Thyroid gland (tissue), 4 donors: ENCODE results near the gene RIC8A. TPM values are rescaled to one million over a fixed set of nuclear protein-coding genes. Genes with fewer than 3 reads are reported as not detected.

Experiments used
- DNase-seq, 2 donors: peaks; one replicate each; pipeline ENCODE4 v3.0.0-alpha.2; 2019
- H3K27ac ChIP-seq, 3 donors: fragments of 200-600 bp; sonication (generic); 1 replicate in 2 of 3; 2 replicates in 1 of 3; pipeline ENCODE4 v1.5.1; 2016 to 2019; ENCODE audit warnings: mild to moderate bottlenecking in 1 of 3, moderate library complexity in 1 of 3
- H3K27me3 ChIP-seq: fragments of 200-600 bp; sonication (generic); one replicate; pipeline ENCODE4 v1.5.1; 2019
- H3K36me3 ChIP-seq, 2 donors: fragments of 200-600 bp; sonication (generic); one replicate each; pipeline ENCODE4 v1.5.1; 2016 to 2019
- H3K4me1 ChIP-seq, 2 donors: fragments of 200-600 bp; sonication (generic); one replicate each; pipeline ENCODE4 v1.5.1; 2017 to 2019
- H3K4me3 ChIP-seq, 3 donors: fragments of 200-600 bp; sonication (generic); replicated peaks in 1 of 3; 1 replicate in 2 of 3; 2 replicates in 1 of 3; pipeline ENCODE4 v1.5.1; 2016; ENCODE audit warnings: mild to moderate bottlenecking in 1 of 3
- H3K9me3 ChIP-seq: fragments of 200-600 bp; sonication (generic); one replicate; pipeline ENCODE4 v1.5.1; 2017
- POLR2A ChIP-seq, 2 donors: fragments of 450-650 bp; IDR thresholded peaks; one replicate each; pipeline ENCODE4 v1.6.1; 2017; ENCODE audit warnings: antibody characterized with exemption in 2 of 2, mild to moderate bottlenecking in 2 of 2, moderate library complexity in 1 of 2
- WGBS, 2 donors: methylation state at CpG; one replicate each; pipeline ENCODE4 v1.1.5; 2017; 5-methylcytosine and 5-hydroxymethylcytosine counted together
- intact Hi-C: fragments of 100-400 bp; cut with DNase I; formaldehyde crosslinking; loops from one replicate; pipeline ENCODE4 v1.15.1; 2023
- total RNA-seq, 4 donors: library from RNA; depleted of rRNA; stranded (reverse); fragments of >200 nt; gene quantifications; one replicate each; pipeline ENCODE4 v1.2.3, GENCODE V29; 2016
- TF ChIP-seq, protein P1 (sequence below), 6 experiments: fragments of 200-600 bp in 3 of 6; fragments of 450-650 bp in 3 of 6; sonication (generic) in 3 of 6; IDR thresholded peaks; one replicate each; pipeline ENCODE4 v1.5.1; 2016 to 2019; ENCODE audit warnings: antibody characterized with exemption in 6 of 6, mild to moderate bottlenecking in 2 of 6, inconsistent platforms in 1 of 6, moderate library complexity in 1 of 6

Gene RIC8A
- total RNA-seq, 4 donors from 2014 or later = 65.8 to 128 (median 99.8) TPM

- no peak for DNase-seq
- Histone ChIP-seq H3K9me3 (no peaks in the 10 kb centered on the region), H3K4me1 (peaks cover 9 to 15% of the 10 kb centered on the region in 2 donors), H3K27ac (no peak overlapping the region), H3K36me3 (peaks cover 10 to 16% of the 10 kb centered on the region in 2 donors), H3K27me3 (no peaks in the 10 kb centered on the region), H3K4me3 (no peak overlapping the region)
- TF ChIP-seq POLR2A (IDR thresholded peaks at IDR 0.05) = no peak
- TF ChIP-seq, protein P1, sequence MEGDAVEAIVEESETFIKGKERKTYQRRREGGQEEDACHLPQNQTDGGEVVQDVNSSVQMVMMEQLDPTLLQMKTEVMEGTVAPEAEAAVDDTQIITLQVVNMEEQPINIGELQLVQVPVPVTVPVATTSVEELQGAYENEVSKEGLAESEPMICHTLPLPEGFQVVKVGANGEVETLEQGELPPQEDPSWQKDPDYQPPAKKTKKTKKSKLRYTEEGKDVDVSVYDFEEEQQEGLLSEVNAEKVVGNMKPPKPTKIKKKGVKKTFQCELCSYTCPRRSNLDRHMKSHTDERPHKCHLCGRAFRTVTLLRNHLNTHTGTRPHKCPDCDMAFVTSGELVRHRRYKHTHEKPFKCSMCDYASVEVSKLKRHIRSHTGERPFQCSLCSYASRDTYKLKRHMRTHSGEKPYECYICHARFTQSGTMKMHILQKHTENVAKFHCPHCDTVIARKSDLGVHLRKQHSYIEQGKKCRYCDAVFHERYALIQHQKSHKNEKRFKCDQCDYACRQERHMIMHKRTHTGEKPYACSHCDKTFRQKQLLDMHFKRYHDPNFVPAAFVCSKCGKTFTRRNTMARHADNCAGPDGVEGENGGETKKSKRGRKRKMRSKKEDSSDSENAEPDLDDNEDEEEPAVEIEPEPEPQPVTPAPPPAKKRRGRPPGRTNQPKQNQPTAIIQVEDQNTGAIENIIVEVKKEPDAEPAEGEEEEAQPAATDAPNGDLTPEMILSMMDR (IDR thresholded peaks at IDR 0.05) = no peak
- intact Hi-C loops = loop anchor here (5.0 to 10.0 kb wide), 5 partner anchors 34 to 302 kb away; partner anchors contain the start of genes B4GALNT4, PGGHG, PSMD13 and PTDSS2
- 91 to 93% methylated on average over 7 of the region's 7 CpGs for WGBS, 2 donors
These were observed 4.2 kb upstream of the RIC8A start for GRCh38 chr11:203056-203944.

DNA sequence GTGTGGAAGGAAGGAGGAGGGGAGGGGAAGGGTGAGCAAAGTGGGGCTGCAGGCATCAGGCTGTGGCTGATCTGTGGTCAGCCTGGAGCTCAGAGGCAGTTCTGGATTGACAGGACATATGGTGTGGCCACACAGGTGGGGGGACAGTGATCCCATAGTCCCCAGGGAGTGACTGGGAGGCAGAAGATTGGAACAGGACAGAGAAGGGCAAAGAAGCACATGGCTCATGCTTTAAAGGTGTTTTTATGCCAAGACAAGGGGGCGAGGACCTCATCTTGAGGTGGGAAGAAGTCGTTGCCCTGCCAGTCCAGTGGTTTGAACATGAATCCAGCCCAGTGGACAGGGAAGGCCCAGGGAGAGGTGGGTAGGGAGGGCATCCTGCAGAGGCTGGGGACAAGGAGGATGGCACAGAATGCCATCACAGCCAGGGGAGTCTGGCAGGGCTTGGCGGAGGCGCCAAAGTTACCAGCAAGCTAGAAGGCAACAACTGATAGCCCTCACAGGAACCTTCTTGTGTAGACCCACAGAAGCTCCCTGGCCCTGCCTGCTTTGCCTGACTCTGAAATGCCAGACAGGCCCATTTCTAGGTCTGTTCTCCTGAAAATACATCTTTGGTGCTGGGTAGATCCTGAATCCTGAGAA lies 3.4 kb upstream of the RIC8A start:
- Histone ChIP-seq H3K36me3 (peaks cover 10 to 16% of the 10 kb centered on the region in 2 donors), H3K9me3 (no peaks in the 10 kb centered on the region), H3K27ac (no peak overlapping the region), H3K4me1 (peaks cover 9 to 16% of the 10 kb centered on the region in 2 donors), H3K4me3 (no peak overlapping the region), H3K27me3 (no peaks in the 10 kb centered on the region)
- intact Hi-C loops = loop anchor here (5.0 to 10.0 kb wide), 5 partner anchors 33 to 301 kb away; partner anchors contain the start of genes B4GALNT4, PGGHG, PSMD13 and PTDSS2
- DNase-seq = no peak
- 94 to 95% methylated on average over 4 of the region's 4 CpGs for WGBS, 2 donors
- TF ChIP-seq POLR2A (IDR thresholded peaks at IDR 0.05) = no peak
- TF ChIP-seq, protein P1 (IDR thresholded peaks at IDR 0.05) = no peak

- intact Hi-C loops = loop anchor here (5.0 to 10.0 kb wide), 5 partner anchors 33 to 300 kb away; partner anchors contain the start of genes B4GALNT4, PGGHG, PSMD13 and PTDSS2
- Histone ChIP-seq H3K4me1 (peaks cover 15 to 22% of the 10 kb centered on the region in 2 donors), H3K4me3 (no peak overlapping the region), H3K27me3 (no peaks in the 10 kb centered on the region), H3K9me3 (no peaks in the 10 kb centered on the region), H3K36me3 (peaks cover 10 to 16% of the 10 kb centered on the region in 2 donors), H3K27ac (no peak overlapping the region)
- TF ChIP-seq, protein P1 (IDR thresholded peaks at IDR 0.05) = no peak
- TF ChIP-seq POLR2A (IDR thresholded peaks at IDR 0.05) = no peak
- no peak for DNase-seq
- WGBS, 2 donors = 83 to 92% methylated on average over 3 to 9 of the region's 12 CpGs
These were observed 2.9 kb upstream of the RIC8A start for GRCh38 chr11:204587-205109.

DNA sequence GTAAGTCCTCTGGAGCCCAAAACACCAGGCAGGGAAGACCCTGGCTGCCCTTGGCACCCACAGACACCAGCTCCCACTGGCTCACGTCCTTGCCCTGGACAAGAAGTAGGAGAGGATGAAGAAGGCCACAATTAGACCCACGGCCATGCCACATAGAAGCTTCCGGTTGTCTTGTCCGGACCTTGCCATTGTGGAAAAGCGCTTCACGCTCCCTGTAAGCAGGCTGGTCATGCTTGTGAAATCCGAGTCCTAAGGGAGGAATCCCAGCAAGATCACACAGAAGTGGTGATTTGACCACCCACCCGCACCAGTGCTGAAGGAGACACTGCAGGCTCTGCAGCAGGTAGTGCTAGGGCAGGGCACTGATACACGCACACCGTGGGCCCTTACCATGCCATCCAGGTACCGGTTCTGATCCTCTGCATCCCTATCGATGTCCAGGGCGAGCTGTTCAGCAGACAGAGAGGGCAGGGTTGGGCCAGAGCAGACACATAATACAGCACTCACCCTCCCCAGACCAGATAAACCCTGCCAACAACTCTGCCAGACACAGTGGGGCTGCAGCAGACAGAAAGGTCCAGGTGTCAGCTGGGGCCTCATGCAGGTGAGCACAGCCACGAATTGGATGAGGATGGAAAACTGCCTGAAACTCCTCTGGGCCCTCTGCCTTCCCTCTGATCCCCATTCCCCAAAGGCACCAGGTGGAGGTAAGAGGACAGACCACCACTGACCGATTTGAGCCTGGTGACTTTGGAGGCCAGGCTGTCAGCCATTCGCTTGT lies 2.1 kb upstream of the RIC8A start:
- no peaks in the 10 kb centered on the region for H3K9me3 ChIP-seq
- peak overlapping the region in 1 of 3 donors; percentile 88 for H3K4me3 ChIP-seq
- peaks cover 21 to 29% of the 10 kb centered on the region in 2 donors for H3K4me1 ChIP-seq
- DNase-seq = no peak
- H3K36me3 ChIP-seq = peaks cover 16 to 21% of the 10 kb centered on the region in 2 donors
- whole genome bisulfite sequencing, 2 donors = 93 to 97% methylated on average over 15 of the region's 16 CpGs
- TF ChIP-seq POLR2A (IDR thresholded peaks at IDR 0.05) = no peak
- TF ChIP-seq, protein P1 (IDR thresholded peaks at IDR 0.05) = no peak
- H3K27ac ChIP-seq = no peak overlapping the region
- intact Hi-C loops = loop anchor here (10.0 kb wide), 3 partner anchors 79 to 299 kb away; partner anchors contain the start of genes PGGHG, PTDSS2 and RNH1
- no peaks in the 10 kb centered on the region for H3K27me3 ChIP-seq
